Measurements from ENCODE around the gene RARRES1. TPM values are rescaled to one million over a fixed set of nuclear protein-coding genes. Genes with fewer than 3 reads are reported as not detected.

Gene RARRES1
- total and polyA plus RNA-seq, 3 donors from 2014 or later, result 0.24 to 9.7 (median 0.31) TPM

DNA sequence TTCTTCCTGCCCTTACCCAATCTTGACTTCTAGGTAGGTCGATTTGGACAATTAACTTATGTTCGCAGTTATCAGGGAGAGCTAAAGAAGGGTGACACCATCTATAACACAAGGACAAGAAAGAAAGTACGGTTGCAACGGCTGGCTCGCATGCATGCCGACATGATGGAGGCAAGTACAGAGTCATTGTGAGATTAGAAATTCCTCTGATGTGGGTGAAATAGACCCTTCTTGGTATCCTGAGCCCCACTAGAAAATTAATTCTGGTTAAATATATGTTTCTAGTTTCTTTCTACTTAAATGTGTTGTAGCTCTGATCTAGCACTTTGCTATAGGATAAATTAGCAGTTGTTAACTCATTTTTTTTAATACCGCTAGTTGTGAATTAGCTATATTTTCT is 73.4 kb downstream of the RARRES1 start:
- intact Hi-C loops (cut with DNase I; ENCODE audit: low total_unique reads), result no loop called here
- DNase-seq, result no peak
- Histone ChIP-seq H3K27ac (no peak overlapping the region), H3K36me3 (ENCODE audit: low read depth, missing control alignments) (no peaks in the 10 kb centered on the region), H3K27me3 (no peaks in the 10 kb centered on the region), H3K9me3 (no peaks in the 10 kb centered on the region), H3K4me3 (no peak overlapping the region), H3K4me1 (no peaks in the 10 kb centered on the region)
- TF ChIP-seq POLR2A (IDR thresholded peaks at IDR 0.05), result no peak
- TF ChIP-seq, protein P1, sequence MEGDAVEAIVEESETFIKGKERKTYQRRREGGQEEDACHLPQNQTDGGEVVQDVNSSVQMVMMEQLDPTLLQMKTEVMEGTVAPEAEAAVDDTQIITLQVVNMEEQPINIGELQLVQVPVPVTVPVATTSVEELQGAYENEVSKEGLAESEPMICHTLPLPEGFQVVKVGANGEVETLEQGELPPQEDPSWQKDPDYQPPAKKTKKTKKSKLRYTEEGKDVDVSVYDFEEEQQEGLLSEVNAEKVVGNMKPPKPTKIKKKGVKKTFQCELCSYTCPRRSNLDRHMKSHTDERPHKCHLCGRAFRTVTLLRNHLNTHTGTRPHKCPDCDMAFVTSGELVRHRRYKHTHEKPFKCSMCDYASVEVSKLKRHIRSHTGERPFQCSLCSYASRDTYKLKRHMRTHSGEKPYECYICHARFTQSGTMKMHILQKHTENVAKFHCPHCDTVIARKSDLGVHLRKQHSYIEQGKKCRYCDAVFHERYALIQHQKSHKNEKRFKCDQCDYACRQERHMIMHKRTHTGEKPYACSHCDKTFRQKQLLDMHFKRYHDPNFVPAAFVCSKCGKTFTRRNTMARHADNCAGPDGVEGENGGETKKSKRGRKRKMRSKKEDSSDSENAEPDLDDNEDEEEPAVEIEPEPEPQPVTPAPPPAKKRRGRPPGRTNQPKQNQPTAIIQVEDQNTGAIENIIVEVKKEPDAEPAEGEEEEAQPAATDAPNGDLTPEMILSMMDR (IDR thresholded peaks at IDR 0.05), result no peak
- 86 to 90% methylated on average over 7 of the region's 7 CpGs for WGBS, 2 donors

DNA sequence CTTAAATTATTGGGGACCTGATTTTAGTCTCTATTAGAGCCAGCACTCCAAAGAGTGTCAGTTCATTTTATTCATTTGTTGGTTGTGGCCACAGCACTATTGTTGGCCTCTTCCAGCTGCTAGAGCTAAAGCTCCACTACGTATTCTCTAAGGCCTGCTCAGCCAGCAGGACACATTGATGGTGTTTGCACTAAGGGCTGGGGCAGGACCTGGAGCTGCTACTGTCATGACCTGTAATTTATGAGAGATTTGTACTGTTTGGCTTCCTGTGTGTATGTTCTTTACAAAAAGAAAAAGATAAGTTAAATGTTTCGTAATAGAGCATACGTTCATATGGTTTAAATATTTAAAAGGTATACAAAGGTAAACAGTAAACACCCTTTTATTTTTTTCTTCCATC is 79.8 kb downstream of the RARRES1 start:
- H3K27me3 ChIP-seq, result no peaks in the 10 kb centered on the region
- H3K4me3 ChIP-seq, result no peak overlapping the region
- WGBS, 2 donors, result 88 to 91% methylated on average over 3 of the region's 3 CpGs
- no peaks in the 10 kb centered on the region for H3K36me3 ChIP-seq (ENCODE audit: low read depth, missing control alignments)
- intact Hi-C loops (cut with DNase I; ENCODE audit: low total_unique reads), result no loop called here
- DNase-seq, result no peak
- no peaks in the 10 kb centered on the region for H3K4me1 ChIP-seq
- H3K27ac ChIP-seq, result no peak overlapping the region
- no peaks in the 10 kb centered on the region for H3K9me3 ChIP-seq
- no peak for TF ChIP-seq POLR2A (IDR thresholded peaks at IDR 0.05)
- TF ChIP-seq, protein P1 (IDR thresholded peaks at IDR 0.05), result no peak

DNA sequence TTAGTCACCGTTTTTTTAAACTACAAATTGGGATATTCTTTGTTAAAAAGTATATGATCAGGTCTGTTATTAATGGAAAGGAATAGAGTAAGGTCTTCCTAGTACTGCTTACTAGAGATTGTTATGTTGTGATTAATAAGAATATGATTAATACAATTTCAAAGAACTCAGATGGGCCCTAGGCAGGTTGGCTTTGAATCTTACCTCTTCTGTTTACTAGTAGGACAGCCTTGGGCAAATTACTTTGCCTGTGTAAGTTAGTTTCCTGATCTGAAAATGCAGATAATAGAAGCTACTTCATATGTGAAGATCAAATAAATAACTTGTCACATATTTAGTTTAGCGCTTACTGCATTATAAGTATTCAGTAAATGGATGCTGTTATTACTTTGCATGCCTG is 81.1 kb downstream of the RARRES1 start:
- Histone ChIP-seq H3K36me3 (ENCODE audit: low read depth, missing control alignments) (no peaks in the 10 kb centered on the region), H3K9me3 (no peaks in the 10 kb centered on the region), H3K27ac (no peak overlapping the region), H3K4me1 (no peaks in the 10 kb centered on the region), H3K27me3 (no peaks in the 10 kb centered on the region), H3K4me3 (no peak overlapping the region)
- intact Hi-C loops (cut with DNase I; ENCODE audit: low total_unique reads), result no loop called here
- DNase-seq, result no peak
- 91 to 94% methylated on average over 2 of the region's 2 CpGs for WGBS, 2 donors
- TF ChIP-seq, protein P1 (IDR thresholded peaks at IDR 0.05), result no peak
- TF ChIP-seq POLR2A (IDR thresholded peaks at IDR 0.05), result no peak

DNA sequence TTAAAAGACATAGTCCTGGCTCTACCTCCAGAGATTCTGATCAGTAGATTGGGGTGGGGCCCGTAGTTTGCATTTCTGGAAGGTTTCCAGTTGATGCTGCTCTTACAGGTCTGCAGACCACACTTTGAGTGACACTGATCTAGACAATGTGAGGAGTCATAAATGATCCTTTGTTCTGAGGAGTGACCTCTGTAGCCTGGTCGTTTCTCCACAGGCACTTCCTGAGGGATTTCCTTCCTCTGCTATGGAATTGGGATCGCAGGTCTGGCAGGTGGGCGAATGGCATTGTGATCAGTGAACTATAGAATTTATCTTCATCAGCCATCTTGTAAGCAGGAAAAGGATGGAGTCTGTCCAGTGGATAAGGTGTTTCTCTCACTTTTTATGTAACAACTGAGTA is 82.5 kb downstream of the RARRES1 start:
- Histone ChIP-seq H3K27me3 (no peaks in the 10 kb centered on the region), H3K9me3 (no peaks in the 10 kb centered on the region), H3K27ac (no peak overlapping the region), H3K4me1 (peaks cover 5% of the 10 kb centered on the region), H3K36me3 (ENCODE audit: low read depth, missing control alignments) (no peaks in the 10 kb centered on the region), H3K4me3 (no peak overlapping the region)
- DNase-seq, result no peak
- WGBS, 2 donors, result 37 to 71% methylated on average over 4 of the region's 4 CpGs
- intact Hi-C loops (cut with DNase I; ENCODE audit: low total_unique reads), result no loop called here
- TF ChIP-seq POLR2A (IDR thresholded peaks at IDR 0.05), result no peak
- TF ChIP-seq, protein P1 (IDR thresholded peaks at IDR 0.05), result no peak

Small RNA genes within 50 kb of the gene (small RNA-seq; reads per million reads assigned to genes)
- 0 reads per million in 2 donors for gene AC080013.6

Other genes with a start within 250 kb of the RARRES1 start
- 100 to 1,000 TPM; 142 to 211 TPM for gene MLF1, start 161.3 kb downstream of the RARRES1 start, total RNA-seq
- 549 TPM for gene MLF1, start 161.3 kb downstream of the RARRES1 start, polyA plus RNA-seq (ENCODE audit: insufficient read depth, low read depth, low replicate concordance)
- 10 to 100 TPM; 76.6 to 83.1 TPM for gene GFM1, start 87.9 kb downstream of the RARRES1 start, total RNA-seq
- 48.1 TPM for gene GFM1, start 87.9 kb downstream of the RARRES1 start, polyA plus RNA-seq (ENCODE audit: insufficient read depth, low read depth, low replicate concordance)
- 1 to 10 TPM; 3.3 to 9.1 TPM for gene LXN, start 59.8 kb downstream of the RARRES1 start, total RNA-seq
- gene LXN, start 59.8 kb downstream of the RARRES1 start, polyA plus RNA-seq (ENCODE audit: insufficient read depth, low read depth, low replicate concordance), result 15.1 TPM
- gene MFSD1, start 69.6 kb upstream of the RARRES1 start, total RNA-seq, result 10 to 100 TPM; 30.6 to 33.9 TPM
- 32.3 TPM for gene MFSD1, start 69.6 kb upstream of the RARRES1 start, polyA plus RNA-seq (ENCODE audit: insufficient read depth, low read depth, low replicate concordance)

Data from testis (tissue), 3 donors.